Measurements from ENCODE around the gene CYP19A1.

DNA sequence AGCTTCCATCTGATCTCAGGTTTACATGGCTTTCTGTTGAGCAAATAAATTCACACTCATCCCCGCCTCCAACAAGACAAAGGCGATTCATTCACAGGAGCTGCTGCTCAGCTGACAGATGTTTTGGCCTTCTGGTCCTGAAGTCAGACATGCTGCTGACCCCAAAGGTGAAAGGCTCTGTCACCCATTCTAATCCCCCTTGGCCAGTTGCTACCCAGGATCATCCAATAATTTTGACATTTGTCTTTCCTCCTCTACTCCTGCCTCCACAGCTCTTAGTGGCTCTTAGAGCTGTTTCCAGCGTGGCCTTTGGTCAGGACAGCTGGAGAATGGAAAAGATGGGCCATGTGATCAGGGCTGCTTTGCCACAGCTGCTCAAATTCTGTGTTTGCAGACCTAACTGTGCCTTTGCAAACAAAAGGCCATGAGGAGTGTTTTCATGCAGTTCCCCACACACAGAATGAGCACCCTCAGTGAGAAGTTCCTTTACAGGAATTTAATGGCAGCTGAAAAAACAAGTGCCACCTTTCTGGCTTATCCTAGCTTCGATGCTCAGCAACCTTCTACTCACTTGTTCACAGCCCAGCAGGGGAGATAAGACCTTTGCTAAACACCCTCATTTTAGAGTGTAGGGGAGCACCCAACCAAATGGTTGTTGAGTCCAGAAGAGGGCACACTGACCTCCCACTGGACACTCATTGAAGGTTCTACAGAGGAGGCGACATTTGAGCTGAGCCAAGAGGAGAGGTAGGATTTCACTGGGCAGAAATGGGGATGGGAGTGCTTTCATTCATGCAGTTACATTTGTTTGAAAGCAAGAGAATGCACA is 39.0 kb downstream of the CYP19A1 start:
- TF ChIP-seq, protein P1, sequence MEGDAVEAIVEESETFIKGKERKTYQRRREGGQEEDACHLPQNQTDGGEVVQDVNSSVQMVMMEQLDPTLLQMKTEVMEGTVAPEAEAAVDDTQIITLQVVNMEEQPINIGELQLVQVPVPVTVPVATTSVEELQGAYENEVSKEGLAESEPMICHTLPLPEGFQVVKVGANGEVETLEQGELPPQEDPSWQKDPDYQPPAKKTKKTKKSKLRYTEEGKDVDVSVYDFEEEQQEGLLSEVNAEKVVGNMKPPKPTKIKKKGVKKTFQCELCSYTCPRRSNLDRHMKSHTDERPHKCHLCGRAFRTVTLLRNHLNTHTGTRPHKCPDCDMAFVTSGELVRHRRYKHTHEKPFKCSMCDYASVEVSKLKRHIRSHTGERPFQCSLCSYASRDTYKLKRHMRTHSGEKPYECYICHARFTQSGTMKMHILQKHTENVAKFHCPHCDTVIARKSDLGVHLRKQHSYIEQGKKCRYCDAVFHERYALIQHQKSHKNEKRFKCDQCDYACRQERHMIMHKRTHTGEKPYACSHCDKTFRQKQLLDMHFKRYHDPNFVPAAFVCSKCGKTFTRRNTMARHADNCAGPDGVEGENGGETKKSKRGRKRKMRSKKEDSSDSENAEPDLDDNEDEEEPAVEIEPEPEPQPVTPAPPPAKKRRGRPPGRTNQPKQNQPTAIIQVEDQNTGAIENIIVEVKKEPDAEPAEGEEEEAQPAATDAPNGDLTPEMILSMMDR (tag by site-specific recombination; IDR thresholded peaks at IDR 0.05): no peak
- TF ChIP-seq ZEB2 (tag by site-specific recombination; IDR thresholded peaks at IDR 0.05) (no peak), ZNF274 (IDR thresholded peaks at IDR 0.05; ENCODE audit: low read length) (no peak), ZNF274 (tag by site-specific recombination; IDR thresholded peaks at IDR 0.05; ENCODE audit: borderline replicate concordance) (no peak)
